Measurements from ENCODE around the gene ING2. TPM values are rescaled to one million over a fixed set of nuclear protein-coding genes. Genes with fewer than 3 reads are reported as not detected.

ING2 gene
- total and polyA plus RNA-seq, 2 of the 8 experiments (the other 6 are each of a cell fraction or from before 2014, with no cell fraction given): 5.1 to 16.1 TPM

DNA sequence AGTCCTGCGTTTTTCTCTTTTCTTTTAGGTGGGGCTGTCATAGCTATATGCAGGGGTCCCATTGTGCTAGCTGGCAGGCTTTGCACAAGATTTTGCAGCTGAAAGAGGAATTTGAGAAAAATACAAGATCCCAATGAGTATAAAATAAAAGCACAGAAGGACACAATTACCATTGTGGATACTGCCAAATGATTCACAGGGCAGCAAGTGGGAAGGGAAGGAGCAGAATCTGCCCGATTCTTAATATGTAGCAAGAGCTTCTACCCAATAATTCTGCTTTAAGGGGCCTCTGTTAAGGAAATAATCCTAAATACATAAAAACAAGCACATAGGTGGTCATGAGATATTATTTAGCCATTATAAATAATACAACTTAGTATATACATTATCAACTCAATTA lies 25.9 kb upstream of the ING2 start:
- Histone ChIP-seq H3K9me3 (ENCODE audit: insufficient read depth in 2 of 2, low read depth in 1 of 2, low read length in 1 of 2) (peaks cover 0 to 4% of the 10 kb centered on the region in 2 experiments; a peak in 1 of 4 replicates), H3K23me2 (ENCODE audit: low read depth, low read length) (no peaks in the 10 kb centered on the region), H2BK12ac (ENCODE audit: low read depth, low read length) (no peak overlapping the region), H3K27me3 (replicated peaks in 1 of 4; ENCODE audit: control insufficient read depth in 3 of 4, extremely low read depth in 1 of 4, insufficient read depth in 3 of 4, low read length in 3 of 4) (no peaks in the 10 kb centered on the region), H3K14ac (ENCODE audit: insufficient read length) (no peak overlapping the region), H3K23ac (ENCODE audit: insufficient read length) (no peak overlapping the region), H3K79me2 (ENCODE audit: control insufficient read depth in 1 of 2, insufficient read depth in 2 of 2, low read length in 2 of 2) (no peaks in the 10 kb centered on the region), H2BK15ac (ENCODE audit: low read length) (no peak overlapping the region), H4K91ac (replicated peaks; ENCODE audit: insufficient read length, low read length) (no peak overlapping the region), H3K27ac (ENCODE audit: low read depth, low read length) (no peak overlapping the region), H3K56ac (replicated peaks; ENCODE audit: insufficient read length, low read depth, low read length) (no peak overlapping the region), H3K18ac (ENCODE audit: extremely low read depth, low read length) (no peak overlapping the region), H4K8ac (ENCODE audit: extremely low read depth, insufficient read depth, low read length) (no peak overlapping the region), H3K79me1 (ENCODE audit: low read depth, low read length) (no peaks in the 10 kb centered on the region), H3K9ac (replicated peaks in 1 of 4; ENCODE audit: extremely low read depth in 1 of 4, low read depth in 3 of 4, low read length in 3 of 4) (no peak overlapping the region), H3K4me3 (ENCODE audit: extremely low read depth in 1 of 4, insufficient read depth in 2 of 4, low read depth in 3 of 4, low read length in 4 of 4) (no peak overlapping the region), H2AK5ac (ENCODE audit: low read depth, low read length) (no peak overlapping the region), H2BK5ac (ENCODE audit: low read depth, low read length) (no peak overlapping the region), H2BK20ac (ENCODE audit: low read length) (no peak overlapping the region), H3K4me2 (ENCODE audit: insufficient read depth in 1 of 2, low read depth in 2 of 2, low read length in 2 of 2) (no peak overlapping the region), H2BK120ac (replicated peaks; ENCODE audit: low read depth, low read length) (no peak overlapping the region), H4K5ac (ENCODE audit: insufficient read length, low read depth, low read length) (no peak overlapping the region), H3K4me1 (replicated peaks in 1 of 4; ENCODE audit: control insufficient read depth in 3 of 4, insufficient read depth in 4 of 4, low read length in 3 of 4) (no peaks in the 10 kb centered on the region), H3K4ac (replicated peaks; ENCODE audit: insufficient read length, low read depth, low read length) (no peak overlapping the region), H2AFZ (ENCODE audit: low read length) (no peak overlapping the region), H3K36me3 (ENCODE audit: control insufficient read depth in 2 of 4, insufficient read depth in 4 of 4, low read length in 3 of 4) (no peaks in the 10 kb centered on the region), H4K20me1 (replicated peaks in 1 of 2; ENCODE audit: control insufficient read depth in 1 of 2, insufficient read depth in 2 of 2, low read length in 2 of 2) (no peaks in the 10 kb centered on the region)
- DNase-seq (ENCODE audit: low read depth in 1 of 2, low spot score in 2 of 2): no peak
- WGBS, 2 experiments (ENCODE audit: extremely low coverage in 1 of 2, insufficient coverage in 1 of 2, insufficient read length in 1 of 2, insufficient replicate concordance in 2 of 2, low coverage in 1 of 2, low lambda C conversion rate in 2 of 2, missing lambda C conversion rate in 1 of 2): 76% methylated on average over 2 of the region's 2 CpGs; no CpG with 5 or more reads in 1 of the 2 experiments
- FAIRE-seq: no peak
- ChIA-PET CTCF (ENCODE audit: partially characterized antibody) (interaction anchor here (1.0 to 4.5 kb wide), 3 partner anchors 72 to 124 kb away, joined by 3 to 17 read pairs (median 5); no protein-coding TSS in a partner anchor), POLR2A (ENCODE audit: partially characterized antibody) (interaction anchor here (0.9 to 2.0 kb wide), 2 partner anchors 11 to 35 kb away, joined by 3 to 6 read pairs; partner anchors contain the start of gene CDKN2AIP)
- TF ChIP-seq NRF1 (IDR thresholded peaks at IDR 0.05; ENCODE audit: low read depth, low read length): no peak
- TF ChIP-seq POLR2A (IDR thresholded peaks at IDR 0.05; ENCODE audit: control extremely low read depth in 1 of 2, low read depth in 2 of 2, low read length in 2 of 2): no peak
- no peak for TF ChIP-seq ZNF274 (IDR thresholded peaks at IDR 0.05; ENCODE audit: borderline replicate concordance, extremely low read depth, low read length)
- TF ChIP-seq RXRA (IDR thresholded peaks at IDR 0.05; ENCODE audit: insufficient read depth, low read depth, low read length): no peak
- TF ChIP-seq SP4 (IDR thresholded peaks at IDR 0.05; ENCODE audit: low read length): no peak
- no peak for TF ChIP-seq KDM4A (IDR thresholded peaks at IDR 0.05; ENCODE audit: low read depth, low read length, severe bottlenecking)
- no peak for TF ChIP-seq MAFK (IDR thresholded peaks at IDR 0.05; ENCODE audit: low read depth, low read length)
- TF ChIP-seq, protein P1, sequence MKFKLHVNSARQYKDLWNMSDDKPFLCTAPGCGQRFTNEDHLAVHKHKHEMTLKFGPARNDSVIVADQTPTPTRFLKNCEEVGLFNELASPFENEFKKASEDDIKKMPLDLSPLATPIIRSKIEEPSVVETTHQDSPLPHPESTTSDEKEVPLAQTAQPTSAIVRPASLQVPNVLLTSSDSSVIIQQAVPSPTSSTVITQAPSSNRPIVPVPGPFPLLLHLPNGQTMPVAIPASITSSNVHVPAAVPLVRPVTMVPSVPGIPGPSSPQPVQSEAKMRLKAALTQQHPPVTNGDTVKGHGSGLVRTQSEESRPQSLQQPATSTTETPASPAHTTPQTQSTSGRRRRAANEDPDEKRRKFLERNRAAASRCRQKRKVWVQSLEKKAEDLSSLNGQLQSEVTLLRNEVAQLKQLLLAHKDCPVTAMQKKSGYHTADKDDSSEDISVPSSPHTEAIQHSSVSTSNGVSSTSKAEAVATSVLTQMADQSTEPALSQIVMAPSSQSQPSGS (IDR thresholded peaks at IDR 0.05; ENCODE audit: low read length): no peak
- TF ChIP-seq BRCA1 (IDR thresholded peaks at IDR 0.05; ENCODE audit: low read depth, low read length): no peak
- TF ChIP-seq PHF8 (conservative IDR thresholded peaks at IDR 0.05; ENCODE audit: low read depth, low read length): no peak
- no peak for TF ChIP-seq RFX5 (IDR thresholded peaks at IDR 0.05; ENCODE audit: borderline replicate concordance, low read depth, low read length)
- no peak for TF ChIP-seq EP300 (IDR thresholded peaks at IDR 0.05; ENCODE audit: borderline replicate concordance in 1 of 2, low read depth in 2 of 2, low read length in 2 of 2)
- TF ChIP-seq CBX5 (IDR thresholded peaks at IDR 0.05; ENCODE audit: low read depth, low read length): no peak

All from H1 (cell line).